K562 (cell line): ENCODE results near the gene TPRG1L. TPM values are rescaled to one million over a fixed set of nuclear protein-coding genes. Genes with fewer than 3 reads are reported as not detected.

Experiments
- DACH1 ChIP-seq: fragments of 450-650 bp; IDR thresholded peaks from 2 replicates; pipeline ENCODE4 v1.6.1; 2018; ENCODE audit not compliant: partially characterized antibody
- ETS2 ChIP-seq: IDR thresholded peaks from 2 replicates; pipeline ENCODE4 v1.6.1; 2016; ENCODE audit warnings: borderline replicate concordance, missing genetic modification characterization, mild to moderate bottlenecking, moderate library complexity, missing compliant biosample characterization; ENCODE audit not compliant: poor library complexity, severe bottlenecking
- GABPA ChIP-seq: fragments of 200-800 bp; sonication (Bioruptor generic); conservative IDR thresholded peaks from 2 replicates; pipeline ENCODE4 v1.6.1; 2016; ENCODE audit warnings: low read depth, missing genetic modification characterization, missing compliant biosample characterization
- HDGF ChIP-seq: fragments of 450-650 bp; IDR thresholded peaks from 2 replicates; pipeline ENCODE4 v1.6.1; 2016
- POLR2B ChIP-seq: fragments of 450-650 bp; IDR thresholded peaks from 2 replicates; pipeline ENCODE4 v1.6.1; 2018; ENCODE audit warnings: low read depth; ENCODE audit not compliant: partially characterized antibody
- RCOR1 ChIP-seq, 2 experiments: IDR thresholded peaks; 2 replicates each; pipeline ENCODE4 v1.6.1; 2012; ENCODE audit warnings: low read depth in 2 of 2, low read length in 2 of 2, borderline replicate concordance in 1 of 2, improper control_type of control experiment in 1 of 2
- U2AF2 ChIP-seq: fragments of 200-400 bp; formaldehyde crosslinking; optimal IDR thresholded peaks from 2 replicates; pipeline ENCODE3; 2017; ENCODE audit warnings: low read depth, mild to moderate bottlenecking, low read length
- ZNF121 ChIP-seq: sonication (generic); formaldehyde crosslinking; conservative IDR thresholded peaks from 2 replicates; pipeline ENCODE4 v1.8.0; 2022; ENCODE audit warnings: missing genetic modification reagents
- ZNF318 ChIP-seq, 2 experiments: fragments of 450-650 bp; IDR thresholded peaks; 2 replicates each; pipeline ENCODE4 v1.6.1; 2016; ENCODE audit warnings: mild to moderate bottlenecking in 2 of 2, borderline replicate concordance in 1 of 2, low read depth in 1 of 2, moderate library complexity in 1 of 2
- polyA plus RNA-seq, 8 experiments: library from polyadenylated mRNA; depleted of rRNA in 4 of 8; stranded (reverse) in 5 of 8; unstranded in 3 of 8; fragments of >200 nt; fragmentation: Nextera tagmentation in 2 of 8; fragmentation: Illumina TruSeq in 1 of 8; extraction: Ambion mirVana in 2 of 8; extraction: Trizol in 1 of 8; gene quantifications; 2 replicates each; pipeline versions ENCODE4 v1.2.1 to v1.2.3, GENCODE V29; 2011 to 2014; ENCODE audit warnings: inconsistent platforms in 1 of 8, missing spikeins in 1 of 8
- total RNA-seq, 7 experiments: library from RNA; depleted of rRNA in 6 of 7; stranded (reverse); fragments of >200 nt in 6 of 7; fragmentation: Illumina TruSeq in 2 of 7; extraction: Trizol in 2 of 7; gene quantifications; 2 replicates each; pipeline versions ENCODE4 v1.2.1 to v1.2.3, GENCODE V29; 2011 to 2021; ENCODE audit warnings: low replicate concordance in 1 of 7

TPRG1L gene
- total and polyA plus RNA-seq, 9 of the 15 experiments (the other 6 are each of a cell fraction or from before 2014, with no cell fraction given) = 1.6 to 11.0 (median 6.2) TPM

GRCh38 chr1:3624200-3625136 lies at the start of gene TPRG1L (continued):
- no peak for TF ChIP-seq ZNF318 (IDR thresholded peaks at IDR 0.05; ENCODE audit: borderline replicate concordance in 1 of 2, low read depth in 1 of 2)
- TF ChIP-seq GABPA (tag) = peak; percentile 98
- TF ChIP-seq POLR2B = no peak
- TF ChIP-seq RCOR1 (IDR thresholded peaks at IDR 0.05; ENCODE audit: borderline replicate concordance in 1 of 2, low read depth in 2 of 2, low read length in 2 of 2) = 0 out of 4 replicates have a peak, but pooled peaks of 1 of the 2 experiments have one; percentile 9
- TF ChIP-seq HDGF = no peak
- TF ChIP-seq ZNF121 (CRISPR knock-in tag) = no peak
- TF ChIP-seq ETS2 = no peak
- no peak for TF ChIP-seq DACH1
- no peak for TF ChIP-seq U2AF2
